Kidney epithelial cell (primary cell): ENCODE data around the gene ALG13. TPM values are rescaled to one million over a fixed set of nuclear protein-coding genes. Genes with fewer than 3 reads are reported as not detected.
"Not testable (repeated sequence)": the region's sequence is repeated elsewhere in the genome, so short reads cannot be mapped to it uniquely, and the experiment has no call there.

Source experiments
- DNase-seq: peaks from one replicate; pipeline ENCODE4 v3.0.0-alpha.2; 2010; ENCODE audit warnings: low read depth
- H3K27me3 ChIP-seq: 2 replicates; pipeline ENCODE4 v1.6.0; 2011; ENCODE audit warnings: low read length; ENCODE audit not compliant: control insufficient read depth, insufficient read depth
- H3K36me3 ChIP-seq: 2 replicates; pipeline ENCODE4 v1.5.1; 2011; ENCODE audit warnings: low read length; ENCODE audit not compliant: control insufficient read depth, insufficient read depth
- H3K4me3 ChIP-seq: 2 replicates; pipeline ENCODE4 v1.5.1; 2011; ENCODE audit warnings: low read depth, mild to moderate bottlenecking, control low read depth, low read length
- CTCF ChIP-seq: IDR thresholded peaks from 2 replicates; pipeline ENCODE4 v1.5.1; 2011; ENCODE audit warnings: mild to moderate bottlenecking, moderate library complexity, low read length, control low read depth, inconsistent platforms; ENCODE audit not compliant: insufficient read depth, poor library complexity, severe bottlenecking
- total RNA-seq: library from RNA; depleted of rRNA; stranded (reverse); fragments of >200 nt; gene quantifications from 2 replicates; pipeline ENCODE4 v1.2.3, GENCODE V29; 2015

ALG13 gene
- total RNA-seq, 1 donor from 2014 or later = 25.2 TPM

GRCh38 chrX:111761578-111762135, 80.7 kb downstream of the ALG13 start:
- DNase-seq = no peak
- H3K4me3 ChIP-seq = no peak overlapping the region
- no peak for TF ChIP-seq CTCF
- H3K36me3 ChIP-seq = no peaks in the 10 kb centered on the region
- no peaks in the 10 kb centered on the region for H3K27me3 ChIP-seq

- no peak for DNase-seq
- Histone ChIP-seq H3K27me3 (peaks cover 3% of the 10 kb centered on the region), H3K4me3 (no peak overlapping the region), H3K36me3 (no peaks in the 10 kb centered on the region)
- no peak for TF ChIP-seq CTCF
Measured at GRCh38 chrX:111778591-111778990, 97.6 kb downstream of the ALG13 start.

GRCh38 chrX:111779582-111779981, 98.6 kb downstream of the ALG13 start:
- DNase-seq = no peak
- H3K36me3 ChIP-seq = no peaks in the 10 kb centered on the region
- peaks cover 3% of the 10 kb centered on the region for H3K27me3 ChIP-seq
- no peak overlapping the region for H3K4me3 ChIP-seq
- no peak for TF ChIP-seq CTCF

- no peak overlapping the region for H3K4me3 ChIP-seq
- no peak for DNase-seq
- TF ChIP-seq CTCF = no peak
- no peaks in the 10 kb centered on the region for H3K36me3 ChIP-seq
- H3K27me3 ChIP-seq = no peaks in the 10 kb centered on the region
Measured at GRCh38 chrX:111784667-111785066, 103.7 kb downstream of the ALG13 start.

- not testable (repeated sequence) for H3K27me3 ChIP-seq, DNase-seq, H3K4me3 ChIP-seq, H3K36me3 ChIP-seq
Measured at GRCh38 chrX:111790054-111790453, 109.1 kb downstream of the ALG13 start.

Other genes starting within 250 kb of the ALG13 start
- not detected in 2 replicates for gene SERTM2, start 169.5 kb upstream of the ALG13 start, total RNA-seq
- not detected in 2 replicates for gene TRPC5OS, start 195.0 kb downstream of the ALG13 start, total RNA-seq